ENCODE results near the gene ENOX1. TPM values are rescaled to one million over a fixed set of nuclear protein-coding genes. Genes with fewer than 3 reads are reported as not detected.

Gene ENOX1
- total and polyA plus RNA-seq, 4 donors, result 0.33 to 7.7 (median 1.1) TPM

DNA sequence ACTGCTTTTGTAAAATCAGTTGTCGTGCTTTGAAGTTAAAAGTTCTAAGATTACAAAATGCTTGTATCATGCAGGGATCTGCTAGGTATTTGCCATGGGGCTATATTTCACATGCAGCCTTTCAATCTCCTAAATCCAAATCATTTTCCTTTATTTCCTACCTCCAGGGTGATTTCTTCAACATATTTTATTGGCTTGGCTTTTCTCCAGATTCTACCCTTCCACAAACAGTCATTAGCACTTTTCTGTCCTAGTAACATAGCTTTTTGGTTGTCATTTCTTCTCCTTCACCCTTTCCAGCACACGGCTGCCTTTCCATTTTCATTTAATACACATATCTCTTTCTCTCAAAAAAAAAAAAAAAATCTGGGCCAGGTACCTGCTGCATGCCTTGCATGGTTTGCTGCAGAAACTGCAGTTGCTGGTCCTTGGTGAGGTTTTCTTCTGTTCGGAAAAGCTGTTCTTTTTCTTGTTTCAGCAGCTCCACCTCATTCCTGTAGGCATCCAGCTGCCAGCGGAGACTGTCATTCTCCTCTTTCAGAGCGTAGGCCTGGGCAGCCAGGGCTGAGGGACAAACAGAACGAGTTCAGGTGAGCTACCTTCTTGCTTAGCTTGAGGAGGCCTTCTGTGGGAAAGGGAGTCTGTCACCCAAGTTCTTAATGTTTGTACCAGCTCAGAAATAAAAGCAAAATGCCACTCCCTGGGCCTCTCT is 488.6 kb downstream of the ENOX1 start:
- no peaks in the 10 kb centered on the region for H3K9me3 ChIP-seq (ENCODE audit: control insufficient read depth in 4 of 4, insufficient read depth in 3 of 4, low read length in 3 of 4)
- peaks cover 0 to 8% (median 4%) of the 10 kb centered on the region in 5 donors for H3K4me1 ChIP-seq (ENCODE audit: control insufficient read depth in 5 of 5, insufficient read depth in 5 of 5, low read length in 5 of 5)
- no peak overlapping the region for H3K4me3 ChIP-seq
- DNase-seq, result no peak
- WGBS, 2 donors, result 86 to 93% methylated on average over 6 of the region's 6 CpGs
- no peaks in the 10 kb centered on the region for H3K36me3 ChIP-seq (ENCODE audit: control insufficient read depth in 4 of 4, insufficient read depth in 4 of 4, low read length in 4 of 4)
- H3K27me3 ChIP-seq (ENCODE audit: control insufficient read depth in 3 of 3, insufficient read depth in 3 of 3, low read length in 2 of 3), result no peaks in the 10 kb centered on the region
- ATAC-seq (ENCODE audit: insufficient read depth, low FRiP score), result no peak
- TF ChIP-seq, protein P1, sequence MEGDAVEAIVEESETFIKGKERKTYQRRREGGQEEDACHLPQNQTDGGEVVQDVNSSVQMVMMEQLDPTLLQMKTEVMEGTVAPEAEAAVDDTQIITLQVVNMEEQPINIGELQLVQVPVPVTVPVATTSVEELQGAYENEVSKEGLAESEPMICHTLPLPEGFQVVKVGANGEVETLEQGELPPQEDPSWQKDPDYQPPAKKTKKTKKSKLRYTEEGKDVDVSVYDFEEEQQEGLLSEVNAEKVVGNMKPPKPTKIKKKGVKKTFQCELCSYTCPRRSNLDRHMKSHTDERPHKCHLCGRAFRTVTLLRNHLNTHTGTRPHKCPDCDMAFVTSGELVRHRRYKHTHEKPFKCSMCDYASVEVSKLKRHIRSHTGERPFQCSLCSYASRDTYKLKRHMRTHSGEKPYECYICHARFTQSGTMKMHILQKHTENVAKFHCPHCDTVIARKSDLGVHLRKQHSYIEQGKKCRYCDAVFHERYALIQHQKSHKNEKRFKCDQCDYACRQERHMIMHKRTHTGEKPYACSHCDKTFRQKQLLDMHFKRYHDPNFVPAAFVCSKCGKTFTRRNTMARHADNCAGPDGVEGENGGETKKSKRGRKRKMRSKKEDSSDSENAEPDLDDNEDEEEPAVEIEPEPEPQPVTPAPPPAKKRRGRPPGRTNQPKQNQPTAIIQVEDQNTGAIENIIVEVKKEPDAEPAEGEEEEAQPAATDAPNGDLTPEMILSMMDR (IDR thresholded peaks at IDR 0.05; ENCODE audit: control extremely low read depth, extremely low read depth), result no peak
- no peak overlapping the region for H3K27ac ChIP-seq (ENCODE audit: low read depth in 1 of 2, low read length in 1 of 2)
- H3K9ac ChIP-seq (ENCODE audit: insufficient read depth in 1 of 2, low read length in 2 of 2), result no peak overlapping the region

DNA sequence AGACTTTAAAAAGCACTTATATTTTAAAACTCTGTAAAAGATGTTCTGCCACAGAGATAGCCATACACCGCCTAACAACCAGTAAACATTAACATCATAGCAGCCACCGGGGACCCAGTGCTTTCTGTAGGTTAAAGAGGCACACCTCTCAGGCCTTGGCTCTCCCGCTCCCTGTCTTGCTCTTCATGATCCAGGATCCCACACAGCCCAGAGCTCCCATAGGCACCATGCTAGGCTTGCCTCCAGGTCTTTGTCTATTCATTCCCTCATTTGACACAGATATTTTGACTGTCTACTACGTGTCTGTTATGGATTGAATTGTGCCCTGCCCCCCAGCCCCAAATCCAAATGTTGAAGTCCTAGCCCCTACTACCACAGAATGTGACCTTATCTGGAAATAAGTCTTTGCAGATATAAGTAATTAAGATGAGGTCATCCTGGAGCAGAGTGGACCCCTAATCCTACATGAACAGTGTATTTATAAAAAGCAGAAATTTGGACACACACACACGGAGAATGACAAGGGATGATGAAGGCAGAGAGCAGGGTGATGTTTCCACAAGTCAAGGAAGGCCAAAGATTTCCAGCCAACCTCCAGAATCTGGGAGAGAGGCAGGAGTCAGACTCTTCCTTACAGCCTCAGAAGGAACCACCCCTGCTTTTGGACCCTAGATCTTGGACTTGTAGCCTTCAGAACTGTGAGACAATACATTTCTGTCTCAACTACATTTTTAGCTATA is 490.8 kb downstream of the ENOX1 start:
- H3K9ac ChIP-seq (ENCODE audit: insufficient read depth in 1 of 2, low read length in 2 of 2), result no peak overlapping the region
- H3K9me3 ChIP-seq (ENCODE audit: control insufficient read depth in 4 of 4, insufficient read depth in 3 of 4, low read length in 3 of 4), result peaks cover 0 to 3% (median 0%) of the 10 kb centered on the region in 4 donors
- no peak for DNase-seq
- H3K27me3 ChIP-seq (ENCODE audit: control insufficient read depth in 3 of 3, insufficient read depth in 3 of 3, low read length in 2 of 3), result no peaks in the 10 kb centered on the region
- 69 to 84% methylated on average over 5 of the region's 5 CpGs for WGBS, 2 donors
- ATAC-seq (ENCODE audit: insufficient read depth, low FRiP score), result no peak
- no peak overlapping the region for H3K27ac ChIP-seq (ENCODE audit: low read depth in 1 of 2, low read length in 1 of 2)
- no peak overlapping the region for H3K4me3 ChIP-seq
- peaks cover 0 to 4% (median 0%) of the 10 kb centered on the region in 5 donors for H3K4me1 ChIP-seq (ENCODE audit: control insufficient read depth in 5 of 5, insufficient read depth in 5 of 5, low read length in 5 of 5)
- TF ChIP-seq, protein P1 (IDR thresholded peaks at IDR 0.05; ENCODE audit: control extremely low read depth, extremely low read depth), result no peak
- no peaks in the 10 kb centered on the region for H3K36me3 ChIP-seq (ENCODE audit: control insufficient read depth in 4 of 4, insufficient read depth in 4 of 4, low read length in 4 of 4)

DNA sequence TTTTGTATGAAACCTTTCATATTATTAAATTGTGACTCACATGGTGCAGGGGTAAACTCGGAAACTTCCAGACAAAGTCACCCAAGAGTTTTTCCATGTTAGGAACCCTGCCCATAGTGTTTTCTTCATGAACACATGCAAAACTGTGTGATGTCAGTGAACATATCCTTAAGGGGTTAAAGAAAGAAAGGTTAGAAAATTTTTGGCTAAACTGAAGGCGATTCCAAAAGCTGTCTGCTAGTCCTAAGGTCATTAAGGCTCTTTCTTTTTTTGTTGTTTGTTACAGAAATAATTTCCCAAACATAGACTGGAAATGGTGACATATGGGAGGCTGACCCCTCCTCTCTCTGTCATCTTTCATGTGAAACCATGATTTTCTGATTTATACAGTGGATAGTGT is 491.5 kb downstream of the ENOX1 start:
- ATAC-seq (ENCODE audit: insufficient read depth, low FRiP score) (no peak), DNase-seq (no peak)
- no peak overlapping the region for H3K9ac ChIP-seq (ENCODE audit: insufficient read depth in 1 of 2, low read length in 2 of 2)
- H3K4me1 ChIP-seq (ENCODE audit: control insufficient read depth in 5 of 5, insufficient read depth in 5 of 5, low read length in 5 of 5), result peaks cover 0 to 4% (median 0%) of the 10 kb centered on the region in 5 donors
- H3K36me3 ChIP-seq (ENCODE audit: control insufficient read depth in 4 of 4, insufficient read depth in 4 of 4, low read length in 4 of 4), result no peaks in the 10 kb centered on the region
- peaks cover 0 to 3% (median 0%) of the 10 kb centered on the region in 4 donors for H3K9me3 ChIP-seq (ENCODE audit: control insufficient read depth in 4 of 4, insufficient read depth in 3 of 4, low read length in 3 of 4)
- WGBS, 2 donors, result 60 to 66% methylated on average over 2 of the region's 2 CpGs
- no peaks in the 10 kb centered on the region for H3K27me3 ChIP-seq (ENCODE audit: control insufficient read depth in 3 of 3, insufficient read depth in 3 of 3, low read length in 2 of 3)
- H3K4me3 ChIP-seq, result no peak overlapping the region
- H3K27ac ChIP-seq (ENCODE audit: low read depth in 1 of 2, low read length in 1 of 2), result no peak overlapping the region
- TF ChIP-seq, protein P1 (IDR thresholded peaks at IDR 0.05; ENCODE audit: control extremely low read depth, extremely low read depth), result no peak
